HUES64 (cell line): ENCODE data around the gene PRR5L.
"Not testable (repeated sequence)": the region's sequence is repeated elsewhere in the genome, so short reads cannot be mapped to it uniquely, and the experiment has no call there.

Experiments used
- H3K27ac ChIP-seq: 2 replicates; pipeline ENCODE4 v1.7.0; 2013; ENCODE audit warnings: low read depth, low read length, inconsistent platforms
- H3K27me3 ChIP-seq: 2 replicates; pipeline ENCODE4 v1.6.1; 2013; ENCODE audit warnings: mild to moderate bottlenecking, low read length; ENCODE audit not compliant: insufficient read depth
- H3K36me3 ChIP-seq: 2 replicates; pipeline ENCODE4 v1.6.1; 2013; ENCODE audit warnings: mild to moderate bottlenecking, low read length; ENCODE audit not compliant: insufficient read depth
- H3K4me1 ChIP-seq: 2 replicates; pipeline ENCODE4 v1.6.1; 2013; ENCODE audit warnings: mild to moderate bottlenecking, low read length, moderate library complexity; ENCODE audit not compliant: insufficient read depth
- H3K4me3 ChIP-seq: 2 replicates; pipeline ENCODE4 v1.5.1; 2013; ENCODE audit warnings: mild to moderate bottlenecking, low read length, moderate library complexity
- H3K9ac ChIP-seq: 2 replicates; pipeline ENCODE4 v1.6.1; 2013; ENCODE audit warnings: mild to moderate bottlenecking, low read depth, low read length
- H3K9me3 ChIP-seq: 2 replicates; pipeline ENCODE4 v1.6.1; 2013; ENCODE audit warnings: low read depth, low read length; ENCODE audit not compliant: insufficient read depth
- WGBS: fragments of 150-250, 120-280 bp; methylation state at CpG from one replicate; pipeline ENCODE4 v1.1.7; 2013; ENCODE audit warnings: missing lambda C conversion rate; 5-methylcytosine and 5-hydroxymethylcytosine counted together

Gene PRR5L

DNA sequence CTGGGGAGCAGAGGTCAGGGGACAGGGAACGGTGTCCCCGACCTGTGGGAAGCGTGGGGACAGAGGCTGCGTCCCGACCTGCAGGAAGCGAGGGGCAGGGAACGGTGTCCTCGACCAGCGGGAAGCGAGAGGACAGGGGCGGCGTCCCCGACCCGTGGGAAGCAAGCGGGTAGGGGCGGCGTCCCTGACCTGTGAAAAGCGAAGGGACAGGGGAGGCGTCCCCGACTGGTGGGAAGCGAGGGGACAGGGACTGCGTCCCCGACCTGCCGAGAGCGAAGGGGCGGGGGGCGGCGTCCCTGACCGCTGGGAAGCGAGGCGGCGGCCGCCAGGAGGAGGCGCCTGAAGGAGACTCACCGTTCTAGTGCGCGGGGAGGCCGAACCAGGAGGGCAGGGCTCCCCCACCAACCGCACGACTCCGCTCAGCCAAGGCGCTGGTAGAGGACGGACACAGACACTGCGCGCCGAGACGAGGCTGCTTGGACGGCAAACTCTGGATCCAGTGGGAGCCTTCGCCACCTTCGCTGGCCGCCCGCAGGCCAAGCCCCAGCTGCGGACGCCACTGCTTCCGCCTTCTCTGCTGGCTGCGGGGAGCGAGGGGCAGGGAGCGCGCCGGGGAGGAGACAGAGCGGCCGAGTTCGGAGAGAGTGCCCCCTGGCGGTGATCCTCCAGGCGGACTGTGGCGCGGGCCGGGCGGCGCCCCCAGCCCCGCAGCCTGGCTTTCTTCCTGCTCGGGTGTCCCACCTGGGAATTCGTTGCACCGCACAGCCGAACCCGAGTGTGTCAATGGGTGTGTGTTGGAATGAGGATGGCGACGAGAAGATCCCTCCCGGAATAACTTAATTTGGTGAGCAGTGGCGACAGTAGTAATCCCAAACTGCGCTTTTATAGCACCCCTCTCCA lies 213.9 kb downstream of the PRR5L start, which contains the start of gene TRAF6:
Gene TRAF6 (minus strand): TSS at position 579 of the 900 bp plus-strand sequence. CDS start 8,757 bp downstream, outside the sequence.
- peak within 1 kb of the TSS; percentile 88 for H3K9ac ChIP-seq
- H3K36me3 ChIP-seq, result no peaks in the 10 kb centered on the region
- peaks cover 11% of the 10 kb centered on the region; the same call in 1 of the 2 replicates for H3K4me1 ChIP-seq
- peak within 1 kb of the TSS; percentile 69 for H3K27ac ChIP-seq
- WGBS, result under 1% methylated on average over 81 of the region's 81 CpGs
- H3K4me3 ChIP-seq, result peak within 1 kb of the TSS; percentile 94
- H3K27me3 ChIP-seq, result peaks cover 5% of the 10 kb centered on the region
- peaks cover 2% of the 10 kb centered on the region; the same call in 1 of the 2 replicates for H3K9me3 ChIP-seq

DNA sequence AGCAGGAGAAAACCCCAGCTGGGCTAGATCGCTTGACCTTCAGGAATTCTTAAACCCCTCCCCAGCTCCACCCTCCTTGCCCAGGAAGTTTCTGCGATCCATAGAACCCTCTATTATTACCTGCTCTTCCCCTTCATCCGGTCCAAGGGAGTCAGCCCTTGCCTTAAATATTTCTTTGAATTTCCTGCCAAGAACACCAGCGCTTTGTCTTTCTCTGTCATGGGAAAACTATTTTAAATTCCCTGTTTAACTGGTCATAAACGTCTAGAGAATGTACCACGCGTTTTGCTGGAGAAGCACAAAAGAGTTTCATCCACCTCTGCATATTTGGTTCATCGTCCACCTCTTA lies 214.5 kb downstream of the PRR5L start:
- Histone ChIP-seq H3K4me3 (peak overlapping the region; percentile 94), H3K9ac (peak overlapping the region; percentile 88), H3K36me3 (no peaks in the 10 kb centered on the region), H3K9me3 (peaks cover 2% of the 10 kb centered on the region; the same call in 1 of the 2 replicates), H3K4me1 (peaks cover 11% of the 10 kb centered on the region; the same call in 1 of the 2 replicates), H3K27me3 (peaks cover 5% of the 10 kb centered on the region), H3K27ac (no peak overlapping the region)
- WGBS, result 36% methylated on average over 8 of the region's 8 CpGs

DNA sequence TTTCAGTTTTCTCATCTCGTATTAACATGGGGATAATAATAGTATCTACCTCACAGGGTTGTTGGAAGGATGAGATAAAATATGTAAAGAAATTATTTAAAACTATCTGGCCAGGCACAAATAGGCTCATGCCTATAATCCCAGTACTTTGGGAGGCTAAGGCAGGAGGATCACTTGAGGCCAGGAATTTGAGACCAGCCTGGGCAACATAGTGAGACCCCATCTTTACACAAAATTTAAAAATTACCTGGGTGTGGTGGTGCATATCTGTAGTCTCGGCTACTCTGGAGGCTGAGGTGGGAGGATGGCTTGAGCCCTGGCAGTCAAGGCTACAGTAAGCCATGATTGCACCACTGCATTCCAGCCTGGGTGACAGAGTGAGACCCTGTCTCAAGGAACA lies 215.0 kb downstream of the PRR5L start:
- not testable (repeated sequence) for H3K27me3 ChIP-seq, H3K9me3 ChIP-seq, H3K27ac ChIP-seq, H3K9ac ChIP-seq, H3K36me3 ChIP-seq
- 100% methylated on average over 1 of the region's 2 CpGs for WGBS
- peaks cover 11% of the 10 kb centered on the region; the same call in 1 of the 2 replicates for H3K4me1 ChIP-seq
- H3K4me3 ChIP-seq, result peak overlapping the region; percentile 94

DNA sequence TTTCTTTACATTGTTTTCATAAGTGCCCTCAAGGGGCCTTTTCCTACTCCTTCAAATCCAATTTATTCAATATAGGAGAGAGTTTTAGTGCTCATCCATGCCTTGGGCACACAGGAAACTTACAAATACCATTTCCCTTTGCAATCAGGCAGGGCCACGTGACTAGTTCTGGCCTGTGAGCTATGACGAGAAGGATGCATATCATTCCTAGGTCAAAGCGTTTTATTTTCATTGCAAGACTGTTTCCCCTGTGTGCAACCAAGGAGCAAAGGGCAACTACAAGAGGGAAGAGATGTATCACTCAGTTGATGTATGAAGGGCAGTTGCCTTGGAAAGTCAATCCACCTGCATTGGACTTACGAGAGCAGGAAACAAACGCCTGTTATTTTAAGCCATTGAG lies 215.9 kb downstream of the PRR5L start:
- Histone ChIP-seq H3K36me3 (no peaks in the 10 kb centered on the region), H3K4me1 (peaks cover 11% of the 10 kb centered on the region; the same call in 1 of the 2 replicates), H3K27me3 (peaks cover 5% of the 10 kb centered on the region), H3K9me3 (peaks cover 2% of the 10 kb centered on the region; the same call in 1 of the 2 replicates), H3K4me3 (no peak overlapping the region), H3K9ac (no peak overlapping the region), H3K27ac (no peak overlapping the region)
- 80% methylated on average over 5 of the region's 5 CpGs for WGBS

DNA sequence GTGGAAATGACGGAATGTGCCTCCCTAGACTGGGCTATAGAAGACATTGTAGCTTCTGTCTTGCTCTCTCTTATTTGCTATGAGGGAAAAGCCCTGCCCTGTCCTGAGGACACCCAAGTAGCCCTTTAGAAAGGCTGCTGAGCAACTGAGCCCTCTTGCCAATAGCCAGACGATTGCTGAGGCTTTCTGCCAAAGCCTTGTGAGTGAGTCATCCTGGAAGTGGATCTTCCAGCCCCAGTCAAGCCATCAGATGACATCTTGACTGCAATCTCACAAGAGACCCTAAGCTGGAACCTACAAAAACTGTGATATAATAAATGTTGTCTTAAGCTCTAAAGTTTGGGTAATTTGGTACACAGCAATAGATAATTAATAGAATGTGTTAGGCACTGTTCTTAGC lies 217.9 kb downstream of the PRR5L start:
- Histone ChIP-seq H3K9ac (no peak overlapping the region), H3K9me3 (peaks cover 2% of the 10 kb centered on the region; the same call in 1 of the 2 replicates), H3K27me3 (peaks cover 5% of the 10 kb centered on the region), H3K4me3 (no peak overlapping the region), H3K36me3 (no peaks in the 10 kb centered on the region), H3K27ac (no peak overlapping the region), H3K4me1 (peaks cover 5% of the 10 kb centered on the region; the same call in 1 of the 2 replicates)
- 83% methylated on average over 2 of the region's 2 CpGs for WGBS
